HG03095 (cell line): Measurements from ENCODE around the gene UBE2U.
A peak's percentile ranks its signal among the peaks of the same experiment; 100 is the strongest.
"Not testable (repeated sequence)": the region's sequence is repeated elsewhere in the genome, so short reads cannot be mapped to it uniquely, and the experiment has no call there.

Experiments
- ATAC-seq: cut with Tn5 transposase; IDR thresholded peaks from one replicate; pipeline ENCODE4 v1.9.1; 2021; ENCODE audit warnings: moderate library complexity; ENCODE audit not compliant: unreplicated experiment

The UBE2U gene

GRCh38 chr1:64187646-64188045 lies 15.8 kb upstream of the UBE2U start:
- ATAC-seq, result no peak

- no peak for ATAC-seq
Observed at GRCh38 chr1:64192290-64192689, 11.1 kb upstream of the UBE2U start.

GRCh38 chr1:64194168-64195080 lies 9.0 kb upstream of the UBE2U start:
- no peak for ATAC-seq

- no peak for ATAC-seq
Observed at GRCh38 chr1:64195081-64195395, 8.4 kb upstream of the UBE2U start.

GRCh38 chr1:64196074-64196870 lies 7.2 kb upstream of the UBE2U start:
- no peak for ATAC-seq

GRCh38 chr1:64197076-64197475 lies 6.3 kb upstream of the UBE2U start:
- no peak for ATAC-seq

- no peak for ATAC-seq
Observed at GRCh38 chr1:64199154-64199553, 4.3 kb upstream of the UBE2U start.

GRCh38 chr1:64200064-64200463 lies 3.4 kb upstream of the UBE2U start:
- ATAC-seq, result no peak

GRCh38 chr1:64209221-64209620 lies 5.8 kb downstream of the UBE2U start:
- no peak for ATAC-seq

- no peak for ATAC-seq
Observed at GRCh38 chr1:64212031-64212430, 8.6 kb downstream of the UBE2U start.

GRCh38 chr1:64215576-64215975 lies 12.2 kb downstream of the UBE2U start:
- no peak for ATAC-seq

GRCh38 chr1:64220241-64220640 lies 16.8 kb downstream of the UBE2U start:
- ATAC-seq, result no peak

- ATAC-seq, result peak; percentile 80
Observed at GRCh38 chr1:64223329-64224151, 20.1 kb downstream of the UBE2U start.

- not testable (repeated sequence) for ATAC-seq
Observed at GRCh38 chr1:64224236-64224635, 20.8 kb downstream of the UBE2U start.

- no peak for ATAC-seq
Observed at GRCh38 chr1:64228167-64228957, 24.9 kb downstream of the UBE2U start.

- no peak for ATAC-seq
Observed at GRCh38 chr1:64229307-64229706, 25.9 kb downstream of the UBE2U start.

- ATAC-seq, result no peak
Observed at GRCh38 chr1:64231153-64231552, 27.7 kb downstream of the UBE2U start.

GRCh38 chr1:64231654-64232053 lies 28.2 kb downstream of the UBE2U start:
- no peak for ATAC-seq

GRCh38 chr1:64234714-64235113 lies 31.3 kb downstream of the UBE2U start:
- ATAC-seq, result no peak

GRCh38 chr1:64235181-64235580 lies 31.8 kb downstream of the UBE2U start:
- no peak for ATAC-seq
